GM19023 (cell line): ENCODE measurements around the gene SMOC1.

Source experiments
- ATAC-seq: cut with Tn5 transposase; IDR thresholded peaks from one replicate; pipeline ENCODE4 v1.9.1; 2021; ENCODE audit warnings: mild to moderate bottlenecking, moderate library complexity; ENCODE audit not compliant: unreplicated experiment

Gene SMOC1

GRCh38 chr14:69980457-69981425 lies 101.5 kb downstream of the SMOC1 start:
- ATAC-seq, result no peak

GRCh38 chr14:69982220-69982839 lies 103.1 kb downstream of the SMOC1 start:
- ATAC-seq, result no peak

- ATAC-seq, result no peak
These were observed 103.7 kb downstream of the SMOC1 start for GRCh38 chr14:69982886-69983285.

GRCh38 chr14:69983317-69983716 lies 104.1 kb downstream of the SMOC1 start:
- no peak for ATAC-seq

GRCh38 chr14:69985463-69985862 lies 106.2 kb downstream of the SMOC1 start:
- no peak for ATAC-seq

GRCh38 chr14:69986336-69986735 lies 107.1 kb downstream of the SMOC1 start:
- no peak for ATAC-seq

- no peak for ATAC-seq
These were observed 108.3 kb downstream of the SMOC1 start for GRCh38 chr14:69987406-69988121.

- ATAC-seq, result no peak
These were observed 109.8 kb downstream of the SMOC1 start for GRCh38 chr14:69988979-69989378.

GRCh38 chr14:69989622-69990021 lies 110.4 kb downstream of the SMOC1 start:
- ATAC-seq, result no peak

- ATAC-seq, result no peak
These were observed 111.1 kb downstream of the SMOC1 start for GRCh38 chr14:69990323-69990722.

GRCh38 chr14:69991422-69991821 lies 112.2 kb downstream of the SMOC1 start:
- no peak for ATAC-seq

- no peak for ATAC-seq
These were observed 113.3 kb downstream of the SMOC1 start for GRCh38 chr14:69992564-69992963.

GRCh38 chr14:69993326-69993725 lies 114.1 kb downstream of the SMOC1 start:
- ATAC-seq, result no peak

- ATAC-seq, result no peak
These were observed 114.8 kb downstream of the SMOC1 start for GRCh38 chr14:69994002-69994401.

- no peak for ATAC-seq
These were observed 117.0 kb downstream of the SMOC1 start for GRCh38 chr14:69996216-69996615.

GRCh38 chr14:69997849-69998248 lies 118.6 kb downstream of the SMOC1 start:
- no peak for ATAC-seq

GRCh38 chr14:69999261-69999674 lies 120.1 kb downstream of the SMOC1 start:
- ATAC-seq, result no peak

GRCh38 chr14:70000601-70001000 lies 121.4 kb downstream of the SMOC1 start:
- no peak for ATAC-seq

- no peak for ATAC-seq
These were observed 123.6 kb downstream of the SMOC1 start for GRCh38 chr14:70002589-70003346.

GRCh38 chr14:70004791-70005190 lies 125.6 kb downstream of the SMOC1 start:
- no peak for ATAC-seq
